T-helper 1 cell treated with Interleukin-12 subunit alpha and Interleukin-12 subunit beta and Interleukin-4 antibody, amounts not matched to agents 30 μg/mL and 1 μg/mL, for 36 hours (primary cell): Measurements from ENCODE around the gene CREBRF.
A peak's percentile ranks its signal among the peaks of the same experiment; 100 is the strongest.
"Not testable (repeated sequence)": the region's sequence is repeated elsewhere in the genome, so short reads cannot be mapped to it uniquely, and the experiment has no call there.

Experiments
- H3K27ac Mint-ChIP-seq: one replicate; pipeline ENCODE4 v1.8.0; 2021; ENCODE audit warnings: mild to moderate bottlenecking, mixed read lengths
- H3K27me3 Mint-ChIP-seq: one replicate; pipeline ENCODE4 v1.8.0; 2021; ENCODE audit warnings: low read depth, mixed read lengths
- H3K36me3 Mint-ChIP-seq: one replicate; pipeline ENCODE4 v1.8.0; 2021; ENCODE audit warnings: low read depth, mixed read lengths
- H3K4me1 Mint-ChIP-seq: one replicate; pipeline ENCODE4 v1.8.0; 2021; ENCODE audit warnings: low read depth, mixed read lengths
- H3K4me3 Mint-ChIP-seq: one replicate; pipeline ENCODE4 v1.8.0; 2021; ENCODE audit warnings: mild to moderate bottlenecking, moderate library complexity, mixed read lengths
- H3K9me3 Mint-ChIP-seq: one replicate; pipeline ENCODE4 v1.8.0; 2021; ENCODE audit warnings: mixed read lengths

Gene CREBRF

GRCh38 chr5:173027905-173028304, 28.2 kb upstream of the CREBRF start:
- no peaks in the 10 kb centered on the region for H3K27me3 Mint-ChIP-seq
- no peaks in the 10 kb centered on the region for H3K4me1 Mint-ChIP-seq
- no peak overlapping the region for H3K27ac Mint-ChIP-seq
- H3K9me3 Mint-ChIP-seq = no peaks in the 10 kb centered on the region
- no peak overlapping the region for H3K4me3 Mint-ChIP-seq
- peaks cover 13% of the 10 kb centered on the region for H3K36me3 Mint-ChIP-seq

DNA sequence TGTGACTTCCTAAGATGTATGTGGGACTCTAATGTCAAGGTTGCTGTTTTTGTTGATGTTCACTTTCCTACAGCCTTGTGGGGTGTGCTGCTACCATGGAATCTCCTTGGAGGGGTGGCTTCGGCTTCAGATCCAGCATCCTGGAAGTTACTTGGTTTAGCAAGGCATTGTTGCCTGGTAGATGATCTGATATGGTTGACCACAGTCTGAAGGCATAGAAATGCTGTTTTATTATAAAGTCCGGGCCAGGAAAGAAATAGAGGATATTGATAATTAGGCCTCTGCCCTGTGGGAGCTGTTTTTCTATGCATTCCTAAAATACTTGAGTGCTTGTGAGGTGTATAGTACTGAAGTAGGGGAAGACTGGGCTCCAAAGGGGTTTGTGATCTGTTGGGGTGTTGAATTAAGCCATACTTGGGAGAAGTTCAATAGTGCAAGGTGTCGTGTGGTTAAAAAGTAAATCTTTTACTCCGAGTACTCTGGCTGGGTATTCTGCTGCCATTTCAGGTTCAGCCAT, 27.3 kb upstream of the CREBRF start:
- H3K36me3 Mint-ChIP-seq = peaks cover 8% of the 10 kb centered on the region
- H3K4me3 Mint-ChIP-seq = no peak overlapping the region
- no peaks in the 10 kb centered on the region for H3K9me3 Mint-ChIP-seq
- no peak overlapping the region for H3K27ac Mint-ChIP-seq
- H3K27me3 Mint-ChIP-seq = no peaks in the 10 kb centered on the region
- peaks cover 4% of the 10 kb centered on the region for H3K4me1 Mint-ChIP-seq

- Mint-ChIP-seq H3K4me3 (no peak overlapping the region), H3K9me3 (no peaks in the 10 kb centered on the region), H3K27ac (no peak overlapping the region), H3K4me1 (peaks cover 9% of the 10 kb centered on the region), H3K36me3 (peaks cover 8% of the 10 kb centered on the region), H3K27me3 (no peaks in the 10 kb centered on the region)
Measured at GRCh38 chr5:173029499-173029921, 26.6 kb upstream of the CREBRF start.

- H3K27me3 Mint-ChIP-seq, H3K27ac Mint-ChIP-seq, H3K4me3 Mint-ChIP-seq, H3K9me3 Mint-ChIP-seq: not testable (repeated sequence)
- Mint-ChIP-seq H3K4me1 (peaks cover 30% of the 10 kb centered on the region), H3K36me3 (peaks cover 18% of the 10 kb centered on the region)
Measured at GRCh38 chr5:173032096-173032495, 24.1 kb upstream of the CREBRF start.

- Mint-ChIP-seq H3K27me3 (no peaks in the 10 kb centered on the region), H3K27ac (no peak overlapping the region), H3K9me3 (no peaks in the 10 kb centered on the region), H3K4me1 (peaks cover 32% of the 10 kb centered on the region), H3K4me3 (no peak overlapping the region), H3K36me3 (peaks cover 19% of the 10 kb centered on the region)
Measured at GRCh38 chr5:173032730-173033129, 23.4 kb upstream of the CREBRF start.

- peaks cover 16% of the 10 kb centered on the region for H3K36me3 Mint-ChIP-seq
- H3K27me3 Mint-ChIP-seq = no peaks in the 10 kb centered on the region
- no peaks in the 10 kb centered on the region for H3K9me3 Mint-ChIP-seq
- peak overlapping the region; percentile 28 for H3K27ac Mint-ChIP-seq
- peaks cover 32% of the 10 kb centered on the region for H3K4me1 Mint-ChIP-seq
- no peak overlapping the region for H3K4me3 Mint-ChIP-seq
Measured at GRCh38 chr5:173033923-173034322, 22.2 kb upstream of the CREBRF start.

- no peaks in the 10 kb centered on the region for H3K9me3 Mint-ChIP-seq
- H3K4me1 Mint-ChIP-seq = peaks cover 41% of the 10 kb centered on the region
- H3K4me3 Mint-ChIP-seq = peak overlapping the region; percentile 84
- H3K27me3 Mint-ChIP-seq = no peaks in the 10 kb centered on the region
- H3K36me3 Mint-ChIP-seq = peaks cover 16% of the 10 kb centered on the region
- H3K27ac Mint-ChIP-seq = peak overlapping the region; percentile 95
Measured at GRCh38 chr5:173035904-173036707, 20.0 kb upstream of the CREBRF start.

- Mint-ChIP-seq H3K36me3 (peaks cover 16% of the 10 kb centered on the region), H3K27me3 (no peaks in the 10 kb centered on the region), H3K9me3 (no peaks in the 10 kb centered on the region), H3K4me3 (no peak overlapping the region), H3K4me1 (peaks cover 35% of the 10 kb centered on the region), H3K27ac (no peak overlapping the region)
Measured at GRCh38 chr5:173039188-173039587, 17.0 kb upstream of the CREBRF start.

DNA sequence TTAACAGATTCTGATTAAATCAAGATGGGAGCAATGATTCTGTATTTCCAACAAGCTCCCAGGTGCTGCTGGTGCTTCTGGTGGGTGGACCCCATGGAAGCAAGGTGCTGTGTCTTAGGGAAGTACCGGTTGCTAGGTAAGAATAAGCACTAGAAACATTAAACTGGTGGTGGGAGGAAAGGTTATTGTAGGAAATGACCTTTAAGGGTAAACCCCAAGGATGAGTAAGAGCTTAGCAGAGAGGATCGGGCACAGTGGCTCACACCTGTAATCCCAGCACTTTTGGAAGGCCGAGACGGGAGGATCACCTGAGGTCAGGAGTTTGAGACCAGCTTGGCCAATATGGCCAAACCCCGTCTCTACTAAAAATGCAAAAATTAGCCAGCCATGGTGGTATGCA, 16.2 kb upstream of the CREBRF start:
- Mint-ChIP-seq H3K4me3 (no peak overlapping the region), H3K4me1 (peaks cover 28% of the 10 kb centered on the region), H3K9me3 (no peaks in the 10 kb centered on the region), H3K27ac (no peak overlapping the region), H3K36me3 (peaks cover 10% of the 10 kb centered on the region), H3K27me3 (no peaks in the 10 kb centered on the region)

DNA sequence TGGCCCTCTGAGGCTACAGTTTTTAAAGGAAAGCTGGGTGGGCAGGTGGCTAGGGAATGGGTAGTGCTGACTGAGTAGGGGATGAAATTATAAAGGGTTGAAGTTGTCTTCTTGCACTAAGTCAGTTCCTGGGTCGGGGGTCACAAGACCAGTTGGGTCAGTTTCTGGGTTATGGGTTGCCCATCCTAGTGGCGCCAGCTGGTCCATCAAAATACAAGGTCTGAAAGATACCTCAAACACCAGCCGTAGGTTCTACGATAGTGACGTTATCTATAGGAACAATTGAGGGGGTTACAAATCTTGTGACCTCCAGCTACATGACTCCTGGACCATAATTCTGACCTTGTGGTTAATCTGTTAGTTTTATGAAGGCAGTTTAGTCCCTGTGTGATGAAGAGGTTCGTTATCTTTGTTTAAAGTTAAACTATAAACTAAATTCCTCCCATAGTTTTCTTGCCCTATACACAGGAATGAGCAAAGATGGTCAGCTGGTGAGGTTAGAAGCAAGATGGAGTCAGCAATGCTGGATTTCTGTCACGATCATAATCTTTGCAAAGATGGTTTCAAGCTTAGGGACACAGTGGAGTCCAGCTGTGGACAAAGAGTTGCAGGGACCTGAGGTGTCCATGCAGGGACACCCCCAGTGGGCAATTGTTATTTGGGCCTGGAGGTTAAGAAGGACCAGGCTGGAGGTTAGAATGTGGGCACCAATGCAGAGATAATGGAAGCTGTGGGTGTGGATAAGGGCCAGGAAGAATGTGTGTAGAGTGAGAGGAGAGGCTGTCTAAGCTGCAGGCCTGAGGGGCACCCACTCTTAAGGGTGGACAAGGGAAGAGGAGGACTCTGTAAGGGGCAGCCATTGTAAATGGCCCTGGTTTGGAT, 14.0 kb upstream of the CREBRF start:
- Mint-ChIP-seq H3K27me3 (no peaks in the 10 kb centered on the region), H3K4me3 (no peak overlapping the region), H3K4me1 (peaks cover 10% of the 10 kb centered on the region), H3K36me3 (peaks cover 3% of the 10 kb centered on the region), H3K27ac (no peak overlapping the region), H3K9me3 (no peaks in the 10 kb centered on the region)

DNA sequence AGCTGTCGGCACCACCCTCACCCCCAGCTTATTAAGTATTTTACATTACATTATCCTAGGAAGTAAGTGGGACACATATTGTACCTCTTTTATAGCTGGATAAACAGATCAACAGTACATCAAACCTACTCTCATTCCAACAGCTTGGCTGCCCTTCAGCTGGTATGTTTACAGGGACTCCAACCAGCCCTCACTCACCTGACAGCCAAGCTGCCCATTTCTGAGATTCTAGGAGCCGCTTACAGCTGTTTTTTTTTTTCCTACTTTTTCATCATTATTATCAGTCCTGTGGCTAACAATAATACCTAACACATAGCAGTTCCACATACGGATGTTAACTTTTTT, 13.4 kb upstream of the CREBRF start:
- H3K9me3 Mint-ChIP-seq = no peaks in the 10 kb centered on the region
- H3K4me3 Mint-ChIP-seq = no peak overlapping the region
- H3K36me3 Mint-ChIP-seq = no peaks in the 10 kb centered on the region
- H3K27me3 Mint-ChIP-seq = no peaks in the 10 kb centered on the region
- no peak overlapping the region for H3K27ac Mint-ChIP-seq
- H3K4me1 Mint-ChIP-seq = peaks cover 9% of the 10 kb centered on the region

DNA sequence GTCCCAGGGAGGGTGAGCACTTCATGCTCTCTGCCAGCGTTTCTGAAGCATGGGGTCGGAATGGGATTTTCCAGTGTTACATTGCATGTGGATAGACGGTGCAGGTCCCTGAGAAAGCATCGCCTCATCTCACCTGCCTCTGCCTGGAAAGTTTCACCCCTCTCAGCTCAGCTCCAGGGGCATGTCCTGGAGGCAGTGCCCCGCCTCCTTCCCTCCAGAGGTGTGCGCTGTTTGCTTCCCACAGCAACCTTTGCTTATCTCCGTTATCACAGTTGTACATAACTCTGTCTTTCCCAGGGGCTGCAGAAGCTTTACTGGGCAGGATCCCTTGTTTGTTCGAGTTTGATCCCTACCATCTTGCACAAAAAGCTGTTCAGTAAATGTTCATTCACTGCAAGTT, 10.7 kb upstream of the CREBRF start:
- Mint-ChIP-seq H3K27me3 (peaks cover under 1% of the 10 kb centered on the region), H3K36me3 (no peaks in the 10 kb centered on the region), H3K27ac (no peak overlapping the region), H3K4me3 (no peak overlapping the region), H3K9me3 (no peaks in the 10 kb centered on the region), H3K4me1 (no peaks in the 10 kb centered on the region)

GRCh38 chr5:173047096-173047837, 8.9 kb upstream of the CREBRF start:
- not testable (repeated sequence) for H3K4me1 Mint-ChIP-seq, H3K36me3 Mint-ChIP-seq, H3K4me3 Mint-ChIP-seq, H3K27me3 Mint-ChIP-seq, H3K9me3 Mint-ChIP-seq, H3K27ac Mint-ChIP-seq

- Mint-ChIP-seq H3K27ac (no peak overlapping the region), H3K4me3 (no peak overlapping the region), H3K4me1 (peaks cover 2% of the 10 kb centered on the region), H3K9me3 (no peaks in the 10 kb centered on the region), H3K36me3 (no peaks in the 10 kb centered on the region), H3K27me3 (peaks cover 10% of the 10 kb centered on the region)
Measured at GRCh38 chr5:173047838-173048105, 8.4 kb upstream of the CREBRF start.
